Measurements from ENCODE around the gene ZNF579. TPM values are rescaled to one million over a fixed set of nuclear protein-coding genes. Genes with fewer than 3 reads are reported as not detected.
"Not testable (repeated sequence)": the region's sequence is repeated elsewhere in the genome, so short reads cannot be mapped to it uniquely, and the experiment has no call there.

Gene ZNF579
- total and polyA plus RNA-seq, 12 donors = 7.1 to 23.8 (median 10.4) TPM

- intact Hi-C loops (cut with DNase I) = no loop called here
- 94% methylated on average over 76 to 90 of the region's 90 CpGs for WGBS, 2 donors
- H3K36me3 ChIP-seq = peaks cover 0 to 24% (median 7%) of the 10 kb centered on the region in 9 donors
- no peak for ATAC-seq
- TF ChIP-seq, protein P1, sequence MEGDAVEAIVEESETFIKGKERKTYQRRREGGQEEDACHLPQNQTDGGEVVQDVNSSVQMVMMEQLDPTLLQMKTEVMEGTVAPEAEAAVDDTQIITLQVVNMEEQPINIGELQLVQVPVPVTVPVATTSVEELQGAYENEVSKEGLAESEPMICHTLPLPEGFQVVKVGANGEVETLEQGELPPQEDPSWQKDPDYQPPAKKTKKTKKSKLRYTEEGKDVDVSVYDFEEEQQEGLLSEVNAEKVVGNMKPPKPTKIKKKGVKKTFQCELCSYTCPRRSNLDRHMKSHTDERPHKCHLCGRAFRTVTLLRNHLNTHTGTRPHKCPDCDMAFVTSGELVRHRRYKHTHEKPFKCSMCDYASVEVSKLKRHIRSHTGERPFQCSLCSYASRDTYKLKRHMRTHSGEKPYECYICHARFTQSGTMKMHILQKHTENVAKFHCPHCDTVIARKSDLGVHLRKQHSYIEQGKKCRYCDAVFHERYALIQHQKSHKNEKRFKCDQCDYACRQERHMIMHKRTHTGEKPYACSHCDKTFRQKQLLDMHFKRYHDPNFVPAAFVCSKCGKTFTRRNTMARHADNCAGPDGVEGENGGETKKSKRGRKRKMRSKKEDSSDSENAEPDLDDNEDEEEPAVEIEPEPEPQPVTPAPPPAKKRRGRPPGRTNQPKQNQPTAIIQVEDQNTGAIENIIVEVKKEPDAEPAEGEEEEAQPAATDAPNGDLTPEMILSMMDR (IDR thresholded peaks at IDR 0.05) = no peak
- H3K4me3 ChIP-seq = peak overlapping the region in 8 of 10 donors; percentile 84 to 100 (median 94)
- H3K9me3 ChIP-seq = no peaks in the 10 kb centered on the region
- no peaks in the 10 kb centered on the region for H3K27me3 ChIP-seq
- no peak for DNase-seq
- H3K4me1 ChIP-seq = peaks cover 0 to 18% (median 12%) of the 10 kb centered on the region in 9 donors
- H3K27ac ChIP-seq = peak overlapping the region in 5 of 10 donors; percentile 94 to 99 (median 98)
These were observed 1.6 kb downstream of the ZNF579 start for GRCh38 chr19:55578761-55579747.

DNA sequence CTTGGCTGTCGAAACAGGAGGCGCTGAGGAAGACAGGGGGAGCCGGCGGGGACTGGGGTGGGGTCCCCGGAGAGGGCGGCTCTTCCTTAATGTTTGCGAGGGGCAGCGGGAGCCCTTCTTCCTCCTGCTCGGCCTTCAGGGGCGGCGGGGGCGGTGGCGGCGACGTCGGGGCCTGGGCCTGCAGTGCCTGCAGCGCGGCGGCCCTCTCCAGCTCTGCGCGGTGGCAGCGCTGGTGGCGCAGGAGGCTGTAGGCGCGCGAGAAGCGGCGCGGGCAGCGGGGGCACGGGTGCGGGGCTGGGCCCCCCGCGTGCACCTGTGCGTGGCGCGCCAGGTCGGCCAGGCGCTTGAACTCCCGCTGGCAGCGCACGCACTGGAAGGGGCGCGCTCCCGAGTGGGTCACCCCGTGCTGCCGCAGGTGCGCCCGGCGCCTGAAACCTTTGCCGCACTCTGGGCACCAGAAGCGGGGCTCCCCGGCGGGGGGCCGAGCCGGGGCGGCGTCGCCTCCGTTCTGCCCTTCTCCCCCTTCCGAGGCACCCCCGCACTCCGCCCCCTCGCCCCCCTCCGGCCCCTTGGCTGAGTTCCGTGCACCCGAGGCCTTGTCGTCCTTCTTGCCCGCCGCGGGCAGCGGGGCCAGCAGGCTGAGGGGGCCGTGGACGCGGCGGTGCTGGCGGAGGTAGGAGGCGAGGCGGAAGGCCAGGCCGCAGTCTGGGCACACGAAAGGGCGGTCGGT is 2.5 kb downstream of the ZNF579 start:
- H3K36me3 ChIP-seq = peaks cover 0 to 24% (median 7%) of the 10 kb centered on the region in 9 donors
- no peaks in the 10 kb centered on the region for H3K9me3 ChIP-seq
- H3K27ac ChIP-seq = no peak overlapping the region
- TF ChIP-seq, protein P1 (IDR thresholded peaks at IDR 0.05) = no peak
- no peak for DNase-seq
- 95 to 96% methylated on average over 57 to 83 of the region's 83 CpGs for WGBS, 2 donors
- H3K4me1 ChIP-seq = peaks cover 0 to 18% (median 12%) of the 10 kb centered on the region in 9 donors
- no peak overlapping the region for H3K4me3 ChIP-seq
- no peak for ATAC-seq
- intact Hi-C loops (cut with DNase I) = no loop called here
- H3K27me3 ChIP-seq = no peaks in the 10 kb centered on the region

DNA sequence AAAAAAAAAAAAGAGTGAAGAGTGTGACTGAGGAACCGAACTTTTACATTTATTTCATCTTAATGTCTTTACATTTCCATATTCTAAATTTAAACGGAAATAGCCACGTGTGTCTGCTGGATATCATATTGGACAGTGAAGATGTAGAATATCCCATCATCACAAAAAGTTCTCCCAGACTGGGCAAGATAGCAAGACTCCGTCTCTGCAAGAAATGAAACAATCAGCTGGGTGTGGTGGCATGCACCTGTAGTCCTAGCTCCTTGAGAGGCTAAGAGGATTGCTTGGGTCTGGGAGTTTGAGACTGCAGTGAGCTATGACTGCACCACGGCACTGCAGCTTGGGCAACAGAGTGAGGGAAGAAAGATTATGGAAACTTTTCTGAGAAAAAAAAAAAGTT is 3.9 kb downstream of the ZNF579 start:
- DNase-seq (no peak), ATAC-seq (no peak)
- TF ChIP-seq, protein P1 (IDR thresholded peaks at IDR 0.05) = no peak
- H3K4me3 ChIP-seq = no peak overlapping the region
- H3K27ac ChIP-seq = no peak overlapping the region
- intact Hi-C loops (cut with DNase I) = no loop called here
- WGBS, 2 donors = 94 to 95% methylated on average over 5 of the region's 5 CpGs
- H3K9me3 ChIP-seq = no peaks in the 10 kb centered on the region
- H3K4me1 ChIP-seq = peaks cover 0 to 14% (median 8%) of the 10 kb centered on the region in 9 donors
- peaks cover 0 to 24% (median 7%) of the 10 kb centered on the region in 9 donors for H3K36me3 ChIP-seq
- H3K27me3 ChIP-seq = no peaks in the 10 kb centered on the region

GRCh38 chr19:55573929-55574328 is 6.7 kb downstream of the ZNF579 start:
- DNase-seq; H3K4me1 ChIP-seq; ATAC-seq; H3K4me3 ChIP-seq; H3K27me3 ChIP-seq; H3K9me3 ChIP-seq; intact Hi-C loops (cut with DNase I); H3K27ac ChIP-seq: not testable (repeated sequence)
- 94 to 97% methylated on average over 6 of the region's 6 CpGs for WGBS, 2 donors
- H3K36me3 ChIP-seq = peaks cover 0 to 23% (median 7%) of the 10 kb centered on the region in 9 donors

GRCh38 chr19:55569477-55569876 is 11.2 kb downstream of the ZNF579 start:
- H3K27ac ChIP-seq; ATAC-seq; H3K4me3 ChIP-seq; H3K9me3 ChIP-seq; DNase-seq; H3K27me3 ChIP-seq; H3K36me3 ChIP-seq; intact Hi-C loops (cut with DNase I); H3K4me1 ChIP-seq: not testable (repeated sequence)
- WGBS, 2 donors = 89 to 92% methylated on average over 5 of the region's 5 CpGs
